Ascending aorta (tissue), 2 donors: ENCODE measurements around the gene SC5D. TPM values are rescaled to one million over a fixed set of nuclear protein-coding genes. Genes with fewer than 3 reads are reported as not detected.

Experiments
- DNase-seq, 2 donors: peaks; one replicate each; pipeline ENCODE4 v3.0.0-alpha.2; 2019; ENCODE audit warnings: low spot score in 2 of 2
- H3K27ac ChIP-seq, 2 donors: fragments of 200-600 bp; sonication (generic); one replicate each; pipeline ENCODE4 v1.5.1; 2016 to 2017; ENCODE audit warnings: mild to moderate bottlenecking in 1 of 2
- H3K27me3 ChIP-seq: fragments of 200-600 bp; sonication (generic); one replicate; pipeline ENCODE4 v1.5.1; 2017
- H3K36me3 ChIP-seq, 2 donors: fragments of 200-600 bp; sonication (generic); one replicate each; pipeline ENCODE4 v1.5.1; 2016
- H3K4me1 ChIP-seq, 2 donors: fragments of 200-600 bp; sonication (generic); one replicate each; pipeline ENCODE4 v1.5.1; 2016 to 2017; ENCODE audit warnings: mild to moderate bottlenecking in 1 of 2
- H3K4me3 ChIP-seq, 2 donors: fragments of 200-600 bp; sonication (generic); one replicate each; pipeline ENCODE4 v1.5.1; 2016 to 2017; ENCODE audit warnings: mild to moderate bottlenecking in 1 of 2
- H3K9me3 ChIP-seq, 2 donors: fragments of 200-600 bp; sonication (generic); one replicate each; pipeline ENCODE4 v1.5.1; 2016
- intact Hi-C: fragments of 100-400 bp; cut with DNase I; formaldehyde crosslinking; loops from one replicate; pipeline ENCODE4 v1.15.1; 2023
- total RNA-seq: library from RNA; depleted of rRNA; stranded (reverse); fragments of >200 nt; gene quantifications from one replicate; pipeline ENCODE4 v1.1.0, GENCODE V29; 2016
- TF ChIP-seq, protein P1 (sequence below), 3 experiments: fragments of 200-600 bp in 2 of 3; fragments of 450-650 bp in 1 of 3; sonication (generic) in 2 of 3; IDR thresholded peaks; one replicate each; pipeline ENCODE4 v1.5.1; 2016 to 2019; ENCODE audit warnings: antibody characterized with exemption in 3 of 3, mild to moderate bottlenecking in 1 of 3, moderate library complexity in 1 of 3

The SC5D gene, protein sequence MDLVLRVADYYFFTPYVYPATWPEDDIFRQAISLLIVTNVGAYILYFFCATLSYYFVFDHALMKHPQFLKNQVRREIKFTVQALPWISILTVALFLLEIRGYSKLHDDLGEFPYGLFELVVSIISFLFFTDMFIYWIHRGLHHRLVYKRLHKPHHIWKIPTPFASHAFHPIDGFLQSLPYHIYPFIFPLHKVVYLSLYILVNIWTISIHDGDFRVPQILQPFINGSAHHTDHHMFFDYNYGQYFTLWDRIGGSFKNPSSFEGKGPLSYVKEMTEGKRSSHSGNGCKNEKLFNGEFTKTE
- 18.8 TPM for total RNA-seq

DNA sequence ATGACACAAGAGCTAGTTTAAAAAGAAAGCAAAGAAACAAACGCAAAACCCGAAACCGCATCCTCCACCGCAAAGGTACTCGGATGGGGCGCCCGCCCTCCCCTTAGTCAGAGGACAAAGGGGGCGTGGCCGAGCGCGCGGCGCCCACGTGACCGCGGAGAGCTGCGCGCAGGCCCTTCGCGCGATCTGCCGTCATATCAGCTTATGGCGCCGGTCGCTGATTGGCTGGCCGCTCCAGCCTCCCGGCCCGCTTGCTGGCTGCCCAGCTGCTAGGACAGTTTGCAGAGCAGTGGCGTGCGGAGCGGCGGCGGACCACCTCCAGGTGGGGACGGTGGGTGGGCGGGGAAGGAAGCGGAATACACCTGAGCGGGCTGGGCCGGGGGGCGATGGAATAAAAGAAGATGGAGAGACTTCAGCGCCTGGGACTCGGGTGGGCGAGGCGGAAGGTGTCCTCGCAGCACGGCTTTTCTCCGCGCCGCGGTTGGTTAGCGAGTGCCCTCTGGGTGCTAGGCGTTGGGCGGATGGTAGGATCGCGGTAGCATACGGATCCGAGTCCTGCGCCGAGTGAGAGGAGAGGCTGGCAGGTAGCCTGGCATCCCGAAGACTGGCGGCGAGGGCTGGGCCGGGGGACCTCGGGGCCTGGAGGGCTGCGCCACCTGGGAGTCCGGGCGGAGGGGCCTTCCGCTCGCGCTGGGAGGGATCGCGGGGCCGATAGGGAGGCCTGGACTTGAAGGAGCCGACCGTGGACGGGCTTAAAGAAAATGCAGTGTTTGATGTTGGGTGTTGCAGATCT is at the start of gene SC5D:
SC5D (plus strand) TSS at position 277 of the 793 bp plus-strand sequence. CDS start 10,605 bp downstream, outside the sequence.
- peaks cover 0 to 7% of the 10 kb centered on the region in 2 donors for H3K4me1 ChIP-seq
- no peaks in the 10 kb centered on the region for H3K9me3 ChIP-seq
- peak; percentile 89 to 97 for DNase-seq
- no peaks in the 10 kb centered on the region for H3K27me3 ChIP-seq
- TF ChIP-seq, protein P1, sequence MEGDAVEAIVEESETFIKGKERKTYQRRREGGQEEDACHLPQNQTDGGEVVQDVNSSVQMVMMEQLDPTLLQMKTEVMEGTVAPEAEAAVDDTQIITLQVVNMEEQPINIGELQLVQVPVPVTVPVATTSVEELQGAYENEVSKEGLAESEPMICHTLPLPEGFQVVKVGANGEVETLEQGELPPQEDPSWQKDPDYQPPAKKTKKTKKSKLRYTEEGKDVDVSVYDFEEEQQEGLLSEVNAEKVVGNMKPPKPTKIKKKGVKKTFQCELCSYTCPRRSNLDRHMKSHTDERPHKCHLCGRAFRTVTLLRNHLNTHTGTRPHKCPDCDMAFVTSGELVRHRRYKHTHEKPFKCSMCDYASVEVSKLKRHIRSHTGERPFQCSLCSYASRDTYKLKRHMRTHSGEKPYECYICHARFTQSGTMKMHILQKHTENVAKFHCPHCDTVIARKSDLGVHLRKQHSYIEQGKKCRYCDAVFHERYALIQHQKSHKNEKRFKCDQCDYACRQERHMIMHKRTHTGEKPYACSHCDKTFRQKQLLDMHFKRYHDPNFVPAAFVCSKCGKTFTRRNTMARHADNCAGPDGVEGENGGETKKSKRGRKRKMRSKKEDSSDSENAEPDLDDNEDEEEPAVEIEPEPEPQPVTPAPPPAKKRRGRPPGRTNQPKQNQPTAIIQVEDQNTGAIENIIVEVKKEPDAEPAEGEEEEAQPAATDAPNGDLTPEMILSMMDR (IDR thresholded peaks at IDR 0.05), result no peak
- H3K27ac ChIP-seq, result peak within 1 kb of the TSS; percentile 76 to 91
- intact Hi-C loops, result loop anchor here (1.0 to 10.0 kb wide), 4 partner anchors 175 to 1770 kb away; partner anchors contain the start of gene HSPA8
- H3K36me3 ChIP-seq, result no peaks in the 10 kb centered on the region
- H3K4me3 ChIP-seq, result peak within 1 kb of the TSS; percentile 61 to 90

DNA sequence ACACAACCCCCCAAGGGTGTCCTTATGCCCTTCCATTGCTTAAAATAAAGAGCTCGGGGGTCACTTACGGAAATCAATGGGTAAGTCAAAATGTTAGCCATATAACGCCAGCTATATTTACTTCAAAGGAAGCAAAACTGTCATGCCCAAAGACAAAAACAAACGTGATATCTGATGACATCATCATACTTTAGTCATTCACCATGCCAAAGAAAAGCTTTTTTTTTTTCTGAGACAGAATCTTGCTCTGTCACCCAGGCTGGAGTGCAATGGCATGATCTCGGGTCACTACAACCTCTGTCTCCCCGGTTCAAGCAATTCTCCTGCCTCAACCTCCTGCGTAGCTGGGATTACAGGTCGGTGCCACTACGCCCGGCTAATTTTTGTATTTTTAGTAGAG is 47.7 kb upstream of the SC5D start:
- TF ChIP-seq, protein P1 (IDR thresholded peaks at IDR 0.05), result no peak
- H3K36me3 ChIP-seq, result no peaks in the 10 kb centered on the region
- DNase-seq, result no peak
- no peaks in the 10 kb centered on the region for H3K4me1 ChIP-seq
- H3K27ac ChIP-seq, result no peak overlapping the region
- no peaks in the 10 kb centered on the region for H3K9me3 ChIP-seq
- no peaks in the 10 kb centered on the region for H3K27me3 ChIP-seq
- intact Hi-C loops, result no loop called here
- no peak overlapping the region for H3K4me3 ChIP-seq

DNA sequence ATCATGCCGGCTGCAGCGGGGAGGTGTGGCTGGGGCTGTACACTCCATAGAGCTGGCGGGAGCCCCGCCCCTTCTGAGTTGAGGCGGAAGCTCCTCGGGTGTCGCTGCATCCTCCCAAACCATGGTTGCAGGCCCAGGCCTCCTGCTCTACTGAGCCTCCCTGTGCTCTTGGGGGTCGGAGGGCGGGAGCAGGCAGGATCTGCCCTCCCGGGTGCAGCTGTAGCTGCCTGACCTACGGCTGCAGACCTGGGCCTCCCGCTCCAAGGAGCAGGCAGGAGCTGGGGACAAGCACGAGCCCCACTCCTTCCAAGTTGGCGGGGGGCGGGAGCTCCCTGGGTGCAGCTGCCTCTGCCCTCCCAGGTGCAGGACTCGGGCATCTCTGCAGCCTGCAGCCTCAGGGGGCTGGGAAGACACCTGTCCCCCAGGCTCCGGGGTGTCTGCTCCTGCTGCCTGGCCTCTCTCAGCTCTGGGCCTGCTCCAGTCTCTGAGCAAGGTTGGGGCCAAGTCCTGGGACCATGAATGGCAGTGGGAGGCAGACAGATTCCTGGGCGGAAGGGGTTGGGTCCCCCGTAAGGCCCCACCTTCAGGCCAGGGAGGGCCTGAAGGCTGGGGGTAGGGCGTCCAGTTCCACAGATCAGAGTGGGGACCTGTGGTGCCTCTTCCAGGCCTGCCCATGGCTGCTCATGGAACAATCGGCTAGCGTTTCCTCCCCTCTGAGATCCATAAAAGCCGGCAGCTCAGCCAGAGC is 46.4 kb upstream of the SC5D start:
- Histone ChIP-seq H3K36me3 (no peaks in the 10 kb centered on the region), H3K9me3 (no peaks in the 10 kb centered on the region), H3K4me1 (no peaks in the 10 kb centered on the region), H3K4me3 (no peak overlapping the region), H3K27ac (no peak overlapping the region), H3K27me3 (no peaks in the 10 kb centered on the region)
- DNase-seq, result no peak
- intact Hi-C loops, result no loop called here
- TF ChIP-seq, protein P1 (IDR thresholded peaks at IDR 0.05), result no peak

DNA sequence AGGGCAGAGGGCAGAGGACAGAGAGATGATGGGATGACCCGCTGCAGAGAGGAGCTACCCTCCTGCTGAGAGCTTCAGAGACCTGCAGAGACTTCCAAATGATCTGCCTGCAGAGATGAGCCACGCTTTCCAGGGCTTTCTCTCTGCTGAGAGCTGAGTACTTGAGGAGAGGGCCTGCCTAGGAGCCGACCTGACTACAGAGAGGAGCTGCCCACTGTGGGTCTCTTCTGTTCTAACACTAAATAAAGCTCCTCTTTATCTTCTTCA is 45.9 kb upstream of the SC5D start:
- Histone ChIP-seq H3K27me3 (no peaks in the 10 kb centered on the region), H3K27ac (no peak overlapping the region), H3K4me1 (no peaks in the 10 kb centered on the region), H3K9me3 (no peaks in the 10 kb centered on the region), H3K36me3 (no peaks in the 10 kb centered on the region), H3K4me3 (no peak overlapping the region)
- DNase-seq, result no peak
- TF ChIP-seq, protein P1 (IDR thresholded peaks at IDR 0.05), result no peak
- intact Hi-C loops, result no loop called here

DNA sequence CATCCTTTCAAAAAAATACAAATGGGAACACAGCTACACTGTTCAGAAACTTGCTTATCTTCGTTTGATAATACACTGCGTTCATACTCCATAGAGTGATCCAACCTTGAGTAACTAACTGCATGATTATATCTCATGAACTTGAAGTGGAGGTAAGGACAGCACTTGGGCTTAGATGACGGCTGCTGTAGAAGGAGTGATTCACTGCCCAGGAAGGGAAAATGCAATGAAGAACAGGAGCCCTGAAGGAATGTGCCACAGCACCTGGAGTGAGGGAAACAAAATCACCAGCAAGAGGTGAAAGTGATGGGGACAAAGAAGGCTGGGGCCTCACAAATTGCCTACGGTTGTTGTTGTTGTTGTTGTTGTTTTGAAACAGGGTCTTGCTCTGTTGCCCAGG is 44.1 kb upstream of the SC5D start:
- no peaks in the 10 kb centered on the region for H3K9me3 ChIP-seq
- H3K27ac ChIP-seq, result no peak overlapping the region
- no peak overlapping the region for H3K4me3 ChIP-seq
- TF ChIP-seq, protein P1 (IDR thresholded peaks at IDR 0.05), result no peak
- DNase-seq, result no peak
- intact Hi-C loops, result no loop called here
- no peaks in the 10 kb centered on the region for H3K27me3 ChIP-seq
- no peaks in the 10 kb centered on the region for H3K36me3 ChIP-seq
- no peaks in the 10 kb centered on the region for H3K4me1 ChIP-seq
